GM21381 (cell line): ENCODE results near the gene PRKN.

ENCODE experiments used
- ATAC-seq: cut with Tn5 transposase; IDR thresholded peaks from one replicate; pipeline ENCODE4 v1.9.1; 2021; ENCODE audit warnings: mild to moderate bottlenecking, moderate library complexity; ENCODE audit not compliant: unreplicated experiment

PRKN gene

GRCh38 chr6:162711376-162711775, 16.2 kb downstream of the PRKN start:
- no peak for ATAC-seq

DNA sequence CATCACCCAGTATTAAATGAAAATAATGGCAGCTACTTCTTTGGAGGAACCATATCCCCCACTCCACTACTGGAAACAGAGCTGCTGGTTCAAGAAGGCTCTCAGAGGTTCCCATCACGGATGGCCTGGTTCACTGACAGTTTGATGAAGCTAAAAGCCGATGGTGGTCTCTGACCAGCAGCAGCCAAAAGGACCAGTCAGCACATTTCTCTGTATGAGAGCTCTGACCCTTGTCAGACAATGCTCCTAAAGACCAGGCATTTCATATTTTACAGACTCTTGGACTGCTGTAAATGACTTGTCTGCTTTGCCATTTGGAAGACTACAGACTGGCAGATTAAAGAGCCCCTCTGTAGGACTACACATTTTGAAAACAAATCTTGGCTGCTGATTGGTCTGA, 16.6 kb downstream of the PRKN start:
- ATAC-seq = no peak

- no peak for ATAC-seq
Observed at GRCh38 chr6:162710419-162710818, 17.1 kb downstream of the PRKN start.

DNA sequence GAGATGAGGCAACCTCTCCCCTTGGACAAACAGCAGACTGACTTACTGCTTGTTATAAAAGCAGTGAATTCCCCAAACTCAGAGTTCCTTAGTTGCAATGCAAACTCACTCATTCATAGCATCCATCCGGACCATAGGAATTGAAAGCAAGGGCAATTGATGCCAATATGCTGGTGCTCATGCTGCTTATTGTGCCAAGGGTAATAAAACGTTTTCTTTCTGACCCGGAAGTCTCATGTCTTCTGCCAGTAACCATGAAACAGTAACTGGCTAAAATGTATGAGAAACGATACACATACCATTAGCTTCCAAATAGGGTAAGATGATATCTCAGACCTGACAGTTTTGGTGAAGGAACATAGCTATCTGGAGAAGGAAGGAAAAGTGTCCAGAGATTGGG, 18.1 kb downstream of the PRKN start:
- ATAC-seq = no peak

DNA sequence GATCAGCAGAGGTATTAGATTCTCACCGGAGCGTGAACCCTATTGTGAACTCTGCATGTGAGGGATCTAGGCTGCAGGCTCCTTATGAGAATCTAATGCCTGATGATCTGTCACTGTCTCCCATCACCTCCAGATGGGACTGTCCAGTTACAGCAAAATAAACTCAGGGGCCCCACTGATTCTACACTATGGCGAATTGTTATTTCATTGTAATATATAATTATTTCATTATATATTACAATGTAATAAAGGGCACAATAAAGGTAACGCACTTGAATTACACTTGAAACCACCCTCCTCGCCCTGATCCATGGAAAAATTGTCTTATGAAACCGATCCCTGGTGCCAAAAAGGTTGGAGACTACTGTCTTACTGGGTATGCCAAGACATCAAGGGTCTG, 18.6 kb downstream of the PRKN start:
- no peak for ATAC-seq

DNA sequence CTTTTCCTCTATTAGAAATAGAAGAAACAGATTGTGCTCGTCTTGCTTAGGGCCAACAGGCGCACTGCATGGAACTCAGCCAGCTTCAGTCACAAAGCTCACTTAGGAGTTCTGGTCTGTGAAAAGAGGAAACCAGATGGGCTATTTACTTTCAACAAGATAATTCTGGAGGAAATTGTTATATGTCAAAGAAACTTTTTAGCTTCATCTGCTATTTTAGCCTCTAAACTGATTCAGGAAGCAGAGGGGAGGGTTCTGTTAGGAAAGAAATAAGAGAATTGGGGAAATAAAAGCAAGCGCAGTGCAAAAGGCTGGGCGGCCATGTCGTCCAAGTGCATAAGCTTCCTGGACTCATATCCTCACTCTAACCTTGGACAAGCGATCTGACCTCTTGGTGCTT, 21.3 kb downstream of the PRKN start:
- ATAC-seq = no peak

GRCh38 chr6:162705736-162706135, 21.8 kb downstream of the PRKN start:
- no peak for ATAC-seq

- ATAC-seq = no peak
Observed at GRCh38 chr6:162704001-162704400, 23.6 kb downstream of the PRKN start.

GRCh38 chr6:162702446-162702845, 25.1 kb downstream of the PRKN start:
- ATAC-seq = no peak

DNA sequence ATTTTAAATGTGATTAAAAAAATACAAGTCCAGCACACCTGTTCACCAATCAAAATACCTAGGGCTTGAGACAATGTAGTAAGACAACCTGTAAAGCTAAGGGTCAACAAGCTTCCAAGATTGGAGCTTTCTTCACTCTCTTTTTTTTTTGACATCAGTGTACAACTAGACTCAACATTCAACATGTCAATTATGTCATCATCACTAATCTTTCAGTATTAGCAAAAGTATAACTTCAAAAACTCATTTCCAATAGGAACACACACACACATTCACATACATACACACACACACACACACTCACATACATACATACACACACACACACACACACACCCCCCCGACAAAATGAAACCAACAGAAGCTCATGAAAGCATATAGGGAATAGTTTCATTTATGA, 26.0 kb downstream of the PRKN start:
- no peak for ATAC-seq

DNA sequence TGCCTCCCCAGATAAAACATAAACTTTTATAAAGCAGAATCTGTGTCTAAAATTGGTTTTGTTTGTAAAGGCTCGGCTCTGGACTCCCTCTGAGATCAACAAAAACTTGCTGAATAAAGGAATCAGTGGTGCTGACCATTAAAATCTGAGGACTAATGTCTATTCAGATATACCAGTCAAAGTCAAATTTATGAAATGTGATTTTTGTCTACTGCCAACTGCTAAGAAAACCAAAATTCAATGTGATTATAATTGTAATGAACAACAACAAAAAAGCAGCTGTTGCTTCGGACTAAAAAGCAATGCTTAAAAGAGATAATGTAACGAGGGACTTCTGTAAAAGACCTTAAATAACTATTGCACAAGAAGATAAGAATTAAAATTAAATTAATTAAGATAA, 26.6 kb downstream of the PRKN start:
- no peak for ATAC-seq

GRCh38 chr6:162699961-162700360, 27.6 kb downstream of the PRKN start:
- ATAC-seq = no peak

- no peak for ATAC-seq
Observed at GRCh38 chr6:162698440-162698839, 29.1 kb downstream of the PRKN start.

- ATAC-seq = no peak
Observed at GRCh38 chr6:162697872-162698403, 29.6 kb downstream of the PRKN start.

GRCh38 chr6:162690158-162690557, 37.4 kb downstream of the PRKN start:
- no peak for ATAC-seq

- ATAC-seq = no peak
Observed at GRCh38 chr6:162688751-162689345, 38.7 kb downstream of the PRKN start.

- no peak for ATAC-seq
Observed at GRCh38 chr6:162685586-162685985, 42.0 kb downstream of the PRKN start.

DNA sequence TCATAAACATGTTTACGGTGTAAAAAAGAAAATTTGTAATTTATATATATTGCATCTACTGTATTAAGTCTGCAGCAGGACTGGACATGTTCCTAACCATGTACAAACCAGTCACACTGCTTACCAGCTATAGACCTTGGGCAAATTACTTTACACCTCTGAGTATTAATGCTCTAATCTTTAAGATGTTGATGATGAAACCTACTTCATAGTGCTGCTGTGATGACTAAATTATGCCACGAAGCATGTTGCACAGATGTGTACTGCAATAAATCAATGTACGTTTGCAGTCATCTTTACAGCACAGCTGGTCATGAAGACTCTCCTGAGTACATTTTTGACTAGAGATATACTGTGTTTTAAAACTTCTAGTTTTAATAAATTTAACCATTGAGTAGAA, 42.6 kb downstream of the PRKN start:
- no peak for ATAC-seq

DNA sequence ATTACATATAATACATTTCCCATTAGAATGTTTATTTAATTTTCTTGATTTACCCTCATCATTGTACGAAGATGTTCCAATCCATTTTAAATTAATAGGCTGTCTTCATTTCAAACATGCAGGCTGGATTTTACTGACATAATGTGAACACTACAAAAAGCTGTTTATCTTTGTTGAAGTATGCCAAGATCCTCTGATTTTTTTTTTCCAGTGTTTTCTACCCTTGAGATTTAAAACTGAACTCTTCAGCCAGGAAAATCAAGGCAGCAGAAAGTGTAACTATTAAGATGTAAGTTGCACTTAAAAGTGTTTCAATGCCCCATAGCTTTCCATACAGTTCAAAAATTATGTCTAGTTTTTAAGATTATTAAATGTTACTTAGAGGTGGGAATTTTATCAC, 43.5 kb downstream of the PRKN start:
- ATAC-seq = no peak

- ATAC-seq = no peak
Observed at GRCh38 chr6:162683135-162683534, 44.4 kb downstream of the PRKN start.

- no peak for ATAC-seq
Observed at GRCh38 chr6:162681447-162681846, 46.1 kb downstream of the PRKN start.

- ATAC-seq = no peak
Observed at GRCh38 chr6:162680871-162681270, 46.7 kb downstream of the PRKN start.

- no peak for ATAC-seq
Observed at GRCh38 chr6:162680367-162680766, 47.2 kb downstream of the PRKN start.
